Rectal smooth muscle tissue (tissue), 1 donor: Measurements from ENCODE around the gene PRTN3.
A peak's percentile ranks its signal among the peaks of the same experiment; 100 is the strongest.

Experiments
- H3K27ac ChIP-seq: one replicate; pipeline ENCODE4 v1.7.0; 2013; ENCODE audit warnings: low read depth, low read length, inconsistent platforms
- H3K27me3 ChIP-seq: one replicate; pipeline ENCODE4 v1.7.0; 2013; ENCODE audit warnings: low read length; ENCODE audit not compliant: control insufficient read depth, insufficient read depth
- H3K36me3 ChIP-seq: one replicate; pipeline ENCODE4 v1.7.0; 2013; ENCODE audit warnings: low read length; ENCODE audit not compliant: control insufficient read depth, insufficient read depth
- H3K4me1 ChIP-seq: one replicate; pipeline ENCODE4 v1.7.0; 2013; ENCODE audit warnings: low read length; ENCODE audit not compliant: control insufficient read depth, insufficient read depth
- H3K4me3 ChIP-seq: one replicate; pipeline ENCODE4 v1.7.0; 2013; ENCODE audit warnings: low read length
- H3K9ac ChIP-seq: one replicate; pipeline ENCODE4 v1.7.0; 2013; ENCODE audit warnings: low read length

Gene PRTN3

DNA sequence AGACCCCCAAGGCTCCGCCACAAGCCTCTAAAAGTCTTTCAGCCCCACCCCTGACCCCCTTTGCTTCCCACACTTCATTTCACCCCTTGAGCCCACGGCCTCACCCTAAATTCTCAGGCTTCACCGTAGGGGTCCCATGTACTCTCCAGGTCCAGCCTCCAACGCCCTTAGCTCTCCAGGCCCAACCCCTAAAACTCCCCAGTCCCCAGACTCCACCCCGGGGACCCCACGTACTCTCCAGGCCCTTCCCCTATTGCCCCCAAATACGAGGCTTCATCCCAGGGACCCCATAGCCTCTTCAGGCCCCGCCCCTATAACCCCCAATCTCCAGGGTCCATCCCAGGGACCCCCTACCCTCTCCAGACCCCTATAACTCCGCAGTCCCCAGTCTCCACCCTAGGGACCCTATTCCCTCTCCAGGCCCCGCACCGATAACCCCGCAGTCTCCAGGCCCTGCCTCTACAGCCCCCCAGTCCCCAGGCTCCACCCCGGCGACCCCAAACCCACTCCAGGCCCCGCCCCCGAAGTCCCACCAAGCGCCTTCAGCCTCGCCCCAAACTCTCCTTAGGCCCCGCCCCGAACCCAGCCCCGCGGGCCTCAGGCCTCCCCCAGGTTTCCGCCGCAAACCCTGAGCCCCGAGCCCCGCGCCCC is 51.6 kb downstream of the PRTN3 start:
- peak overlapping the region; percentile 97 for H3K27ac ChIP-seq
- no peaks in the 10 kb centered on the region for H3K4me1 ChIP-seq
- H3K27me3 ChIP-seq: no peaks in the 10 kb centered on the region
- H3K9ac ChIP-seq: peak overlapping the region; percentile 56
- peak overlapping the region; percentile 73 for H3K4me3 ChIP-seq
- H3K36me3 ChIP-seq: peaks cover 6% of the 10 kb centered on the region

DNA sequence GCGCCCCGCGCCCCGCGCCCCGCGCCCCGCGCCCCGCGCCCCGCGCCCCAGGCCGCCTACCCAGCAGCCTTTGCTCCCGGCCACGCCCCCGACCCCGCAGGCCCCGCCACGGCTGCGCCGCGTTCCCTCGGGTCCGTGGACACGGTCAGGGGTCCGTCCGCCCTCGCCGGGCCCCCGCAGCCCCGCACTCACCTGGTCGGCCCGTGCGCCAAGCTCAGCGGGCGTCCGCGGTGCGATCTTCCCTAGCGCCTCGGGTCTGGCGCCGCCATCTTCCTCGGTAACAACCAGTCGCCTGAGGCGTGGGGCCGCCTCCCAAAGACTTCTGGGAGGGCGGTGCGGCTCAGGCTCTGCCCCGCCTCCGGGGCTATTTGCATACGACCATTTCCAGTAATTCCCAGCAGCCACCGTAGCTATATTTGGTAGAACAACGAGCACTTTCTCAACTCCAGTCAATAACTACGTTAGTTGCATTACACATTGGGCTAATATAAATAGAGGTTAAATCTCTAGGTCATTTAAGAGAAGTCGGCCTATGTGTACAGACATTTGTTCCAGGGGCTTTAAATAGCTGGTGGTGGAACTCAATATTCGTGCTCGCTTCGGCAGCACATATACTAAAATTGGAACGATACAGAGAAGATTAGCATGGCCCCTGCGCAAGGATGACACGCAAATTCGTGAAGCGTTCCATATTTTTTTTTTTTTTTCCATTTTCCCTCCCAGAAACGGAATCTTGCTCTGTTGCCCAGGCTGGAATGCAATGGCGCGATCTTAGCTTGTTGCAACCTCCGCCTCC is 52.3 kb downstream of the PRTN3 start, which contains the start of the genes MED16 and RNU6-9:
Gene MED16 (minus strand): TSS at position 294 of the 796 bp plus-strand sequence. CDS start 2,056 bp downstream, outside the sequence.
Gene RNU6-9 (plus strand): TSS at position 591 of the 796 bp plus-strand sequence.
- peak within 1 kb of the TSS; percentile 56 for H3K9ac ChIP-seq
- H3K27ac ChIP-seq: peak within 1 kb of the TSS; percentile 97
- H3K4me3 ChIP-seq: peak within 1 kb of the TSS; percentile 78
- peaks cover 6% of the 10 kb centered on the region for H3K36me3 ChIP-seq
- no peaks in the 10 kb centered on the region for H3K4me1 ChIP-seq
- H3K27me3 ChIP-seq: no peaks in the 10 kb centered on the region

GRCh38 chr19:896434-896833 is 55.6 kb downstream of the PRTN3 start:
- Histone ChIP-seq H3K27ac (no peak overlapping the region), H3K4me3 (no peak overlapping the region), H3K9ac (no peak overlapping the region), H3K27me3 (no peaks in the 10 kb centered on the region), H3K36me3 (no peaks in the 10 kb centered on the region), H3K4me1 (no peaks in the 10 kb centered on the region)

DNA sequence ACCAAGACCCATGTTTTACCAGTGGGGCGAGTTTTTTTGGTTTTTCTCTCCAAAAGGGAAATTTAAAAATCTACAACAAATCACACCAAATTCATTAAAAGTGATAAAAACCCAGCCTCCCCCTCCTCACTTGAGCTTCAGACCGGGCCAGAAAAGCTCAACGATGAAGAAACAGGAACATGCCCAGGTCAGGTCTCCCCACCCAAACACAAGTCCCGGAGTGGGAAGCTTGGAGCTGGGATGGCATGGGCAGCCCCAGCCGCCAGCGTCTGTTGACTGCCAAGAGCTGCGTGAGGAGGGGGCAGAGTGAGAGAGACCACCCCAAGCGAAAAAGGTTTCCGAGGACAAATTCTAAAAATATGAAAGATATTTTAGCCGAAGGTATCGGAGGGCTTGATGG is 56.2 kb downstream of the PRTN3 start:
- Histone ChIP-seq H3K36me3 (peaks cover 3% of the 10 kb centered on the region), H3K4me1 (no peaks in the 10 kb centered on the region), H3K9ac (no peak overlapping the region), H3K27ac (no peak overlapping the region), H3K27me3 (no peaks in the 10 kb centered on the region), H3K4me3 (no peak overlapping the region)

DNA sequence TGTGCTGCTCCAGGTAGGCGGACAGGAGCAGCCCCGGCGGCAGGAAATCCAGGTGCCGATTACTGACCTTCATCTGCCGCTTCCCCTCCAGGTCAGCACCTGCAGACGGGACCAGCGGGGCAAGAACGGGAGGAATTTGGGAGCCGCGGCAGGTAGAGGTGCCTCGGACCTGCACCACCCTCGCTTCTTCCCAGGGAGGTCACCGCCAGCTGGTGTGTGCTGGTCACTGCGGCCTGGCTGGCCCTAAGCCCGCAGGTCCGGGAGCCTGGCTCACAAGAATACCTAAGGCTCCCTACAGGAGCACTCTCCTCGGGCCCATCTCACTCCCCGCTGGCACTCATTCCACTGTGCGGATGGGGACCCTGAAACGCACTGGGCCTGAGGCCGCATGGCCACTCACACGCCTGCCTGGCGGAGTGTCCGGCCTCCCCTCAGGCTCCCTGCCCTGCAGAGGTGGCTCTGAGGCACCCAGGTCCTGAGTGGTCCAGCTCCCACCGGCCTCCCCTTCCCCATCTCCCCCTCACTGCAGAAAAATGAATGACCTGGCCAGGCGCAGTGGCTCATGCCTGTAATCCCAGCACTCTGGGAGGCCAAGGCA is 56.7 kb downstream of the PRTN3 start:
- Histone ChIP-seq H3K9ac (no peak overlapping the region), H3K27ac (no peak overlapping the region), H3K4me3 (no peak overlapping the region), H3K4me1 (no peaks in the 10 kb centered on the region), H3K36me3 (peaks cover 4% of the 10 kb centered on the region), H3K27me3 (no peaks in the 10 kb centered on the region)
